ENCODE results near the gene LNX2. TPM values are rescaled to one million over a fixed set of nuclear protein-coding genes. Genes with fewer than 3 reads are reported as not detected.

The LNX2 gene
- total and polyA plus RNA-seq, 2 donors (not counting 1 experiment from before 2014, with no cell fraction given): 2.9 to 10.9 TPM

DNA sequence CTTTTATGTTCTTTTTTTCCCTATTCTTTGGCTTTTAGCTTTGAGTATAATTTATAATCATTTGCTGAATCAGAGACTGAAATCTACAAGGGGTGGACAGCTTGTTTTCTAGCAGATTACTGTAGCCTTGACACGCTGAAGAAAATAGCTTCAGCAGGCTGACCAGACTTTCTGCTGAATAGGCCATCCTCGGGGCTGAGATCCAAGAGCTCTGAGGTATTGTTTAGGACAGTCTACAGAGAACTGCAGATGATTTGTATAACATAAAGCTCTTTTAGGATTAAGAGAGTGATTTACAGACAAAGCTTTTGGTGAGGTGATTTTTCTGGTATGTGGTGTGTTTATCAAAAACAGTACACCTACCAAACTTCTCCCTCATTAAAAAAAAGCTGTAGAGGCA is 18.2 kb upstream of the LNX2 start:
- Mint-ChIP-seq H3K4me1 (peaks cover 39% of the 10 kb centered on the region), H3K4me3 (no peak overlapping the region), H3K9me3 (ENCODE audit: insufficient read depth) (no peaks in the 10 kb centered on the region), H3K27ac (no peak overlapping the region), H3K27me3 (no peaks in the 10 kb centered on the region)
- H3K9me3 ChIP-seq (ENCODE audit: control extremely low read depth in 1 of 3, control insufficient read depth in 2 of 3, insufficient read depth in 1 of 3, low read length in 2 of 3): no peaks in the 10 kb centered on the region
- peaks cover 0 to 3% of the 10 kb centered on the region in 2 experiments for H3K36me3 ChIP-seq (replicated peaks in 1 of 2; ENCODE audit: control extremely low read depth in 1 of 2, control insufficient read depth in 1 of 2, extremely low read depth in 1 of 2, insufficient read depth in 2 of 2, low read length in 1 of 2)
- WGBS (ENCODE audit: insufficient coverage): 100% methylated on average over 1 of the region's 2 CpGs
- intact Hi-C loops (cut with micrococcal nuclease): no loop called here
- peaks cover 65% of the 10 kb centered on the region for H3K79me2 ChIP-seq (ENCODE audit: control insufficient read depth, insufficient read depth, low read length)
- no peak overlapping the region for H3K27ac ChIP-seq (ENCODE audit: low read length in 2 of 2)
- ChIA-PET CTCF (no interaction called here), POLR2A (no interaction called here)
- H4K20me1 ChIP-seq (ENCODE audit: control insufficient read depth, insufficient read depth, low read length, poor library complexity, severe bottlenecking): peaks cover 33% of the 10 kb centered on the region
- H3K27me3 ChIP-seq (replicated peaks in 1 of 4; ENCODE audit: control extremely low read depth in 1 of 4, control insufficient read depth in 3 of 4, insufficient read depth in 4 of 4, low read length in 3 of 4): no peaks in the 10 kb centered on the region
- no peak overlapping the region for H3K9ac ChIP-seq (ENCODE audit: low read length)
- H3K4me3 ChIP-seq (ENCODE audit: control extremely low read depth in 1 of 5, extremely low read depth in 1 of 5, insufficient read depth in 1 of 5, low read depth in 2 of 5, low read length in 4 of 5): no peak overlapping the region
- ATAC-seq (ENCODE audit: low read depth) (no peak), DNase-seq (no peak)
- no peak overlapping the region for H3K4me2 ChIP-seq (replicated peaks; ENCODE audit: low read depth, low read length, poor library complexity, severe bottlenecking)
- no peaks in the 10 kb centered on the region for H3K4me1 ChIP-seq (ENCODE audit: control insufficient read depth in 2 of 2, insufficient read depth in 2 of 2, low read length in 2 of 2)
- no peak for TF ChIP-seq EZH2 (IDR thresholded peaks at IDR 0.05; ENCODE audit: borderline replicate concordance, insufficient read depth, low read depth, low read length, poor library complexity, severe bottlenecking)
- TF ChIP-seq, protein P1, sequence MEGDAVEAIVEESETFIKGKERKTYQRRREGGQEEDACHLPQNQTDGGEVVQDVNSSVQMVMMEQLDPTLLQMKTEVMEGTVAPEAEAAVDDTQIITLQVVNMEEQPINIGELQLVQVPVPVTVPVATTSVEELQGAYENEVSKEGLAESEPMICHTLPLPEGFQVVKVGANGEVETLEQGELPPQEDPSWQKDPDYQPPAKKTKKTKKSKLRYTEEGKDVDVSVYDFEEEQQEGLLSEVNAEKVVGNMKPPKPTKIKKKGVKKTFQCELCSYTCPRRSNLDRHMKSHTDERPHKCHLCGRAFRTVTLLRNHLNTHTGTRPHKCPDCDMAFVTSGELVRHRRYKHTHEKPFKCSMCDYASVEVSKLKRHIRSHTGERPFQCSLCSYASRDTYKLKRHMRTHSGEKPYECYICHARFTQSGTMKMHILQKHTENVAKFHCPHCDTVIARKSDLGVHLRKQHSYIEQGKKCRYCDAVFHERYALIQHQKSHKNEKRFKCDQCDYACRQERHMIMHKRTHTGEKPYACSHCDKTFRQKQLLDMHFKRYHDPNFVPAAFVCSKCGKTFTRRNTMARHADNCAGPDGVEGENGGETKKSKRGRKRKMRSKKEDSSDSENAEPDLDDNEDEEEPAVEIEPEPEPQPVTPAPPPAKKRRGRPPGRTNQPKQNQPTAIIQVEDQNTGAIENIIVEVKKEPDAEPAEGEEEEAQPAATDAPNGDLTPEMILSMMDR (IDR thresholded peaks at IDR 0.05): no peak
- H2AFZ ChIP-seq (ENCODE audit: insufficient read depth, low read depth, low read length, poor library complexity, severe bottlenecking): no peak overlapping the region

DNA sequence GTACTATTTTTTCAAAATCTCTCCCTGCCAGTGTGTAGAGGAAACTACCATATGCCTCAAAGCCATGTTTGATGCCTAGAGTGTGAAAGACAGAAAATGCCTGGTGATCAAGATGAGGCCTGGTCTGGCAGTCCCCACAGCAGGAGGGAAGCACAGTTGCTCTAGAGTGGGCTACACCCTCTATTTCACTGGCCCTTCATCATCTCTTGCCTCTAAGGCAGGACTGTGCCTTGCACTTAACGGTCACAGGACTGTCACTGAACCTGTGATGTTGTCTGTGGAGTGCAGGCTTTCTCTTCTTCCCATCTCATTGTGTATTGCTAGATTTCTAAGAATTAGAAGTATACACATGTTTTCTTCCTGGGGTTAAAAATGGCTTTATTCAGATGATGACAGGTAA is 17.7 kb upstream of the LNX2 start:
- ATAC-seq (ENCODE audit: low read depth) (no peak), DNase-seq (no peak)
- Histone ChIP-seq H2AFZ (ENCODE audit: insufficient read depth, low read depth, low read length, poor library complexity, severe bottlenecking) (no peak overlapping the region), H3K9ac (ENCODE audit: low read length) (no peak overlapping the region), H3K27me3 (replicated peaks in 1 of 4; ENCODE audit: control extremely low read depth in 1 of 4, control insufficient read depth in 3 of 4, insufficient read depth in 4 of 4, low read length in 3 of 4) (no peaks in the 10 kb centered on the region), H4K20me1 (ENCODE audit: control insufficient read depth, insufficient read depth, low read length, poor library complexity, severe bottlenecking) (peaks cover 33% of the 10 kb centered on the region), H3K36me3 (replicated peaks in 1 of 2; ENCODE audit: control extremely low read depth in 1 of 2, control insufficient read depth in 1 of 2, extremely low read depth in 1 of 2, insufficient read depth in 2 of 2, low read length in 1 of 2) (peaks cover 0 to 3% of the 10 kb centered on the region in 2 experiments), H3K4me1 (ENCODE audit: control insufficient read depth in 2 of 2, insufficient read depth in 2 of 2, low read length in 2 of 2) (no peaks in the 10 kb centered on the region), H3K79me2 (ENCODE audit: control insufficient read depth, insufficient read depth, low read length) (peaks cover 64% of the 10 kb centered on the region), H3K4me3 (ENCODE audit: control extremely low read depth in 1 of 5, extremely low read depth in 1 of 5, insufficient read depth in 1 of 5, low read depth in 2 of 5, low read length in 4 of 5) (no peak overlapping the region), H3K27ac (ENCODE audit: low read length in 2 of 2) (no peak overlapping the region), H3K4me2 (replicated peaks; ENCODE audit: low read depth, low read length, poor library complexity, severe bottlenecking) (no peak overlapping the region), H3K9me3 (ENCODE audit: control extremely low read depth in 1 of 3, control insufficient read depth in 2 of 3, insufficient read depth in 1 of 3, low read length in 2 of 3) (no peaks in the 10 kb centered on the region)
- no peaks in the 10 kb centered on the region for H3K9me3 Mint-ChIP-seq (ENCODE audit: insufficient read depth)
- no peak for TF ChIP-seq EZH2 (IDR thresholded peaks at IDR 0.05; ENCODE audit: borderline replicate concordance, insufficient read depth, low read depth, low read length, poor library complexity, severe bottlenecking)
- TF ChIP-seq, protein P1 (IDR thresholded peaks at IDR 0.05): no peak
- peaks cover 36% of the 10 kb centered on the region for H3K4me1 Mint-ChIP-seq
- H3K27me3 Mint-ChIP-seq: no peaks in the 10 kb centered on the region
- H3K27ac Mint-ChIP-seq: no peak overlapping the region
- intact Hi-C loops (cut with micrococcal nuclease): no loop called here
- POLR2A ChIA-PET: no interaction called here
- no peak overlapping the region for H3K4me3 Mint-ChIP-seq
- WGBS (ENCODE audit: insufficient coverage): no CpG with 5 or more reads among the region's 1 CpG
- CTCF ChIA-PET: no interaction called here
